Gastroesophageal sphincter (tissue), 3 donors: ENCODE data around the gene ETS2.

ENCODE experiments used
- POLR2A ChIP-seq, 2 donors: fragments of 450-650 bp; IDR thresholded peaks; one replicate each; pipeline ENCODE4 v1.6.1; 2017; ENCODE audit warnings: antibody characterized with exemption in 2 of 2, mild to moderate bottlenecking in 2 of 2, moderate library complexity in 1 of 2
- TF ChIP-seq, protein P1 (sequence below), 4 experiments: fragments of 200-600 bp in 2 of 4; fragments of 450-650 bp in 2 of 4; sonication (generic) in 1 of 4; IDR thresholded peaks; one replicate each; pipeline ENCODE4 v1.5.1; 2017 to 2019; ENCODE audit warnings: antibody characterized with exemption in 4 of 4, mild to moderate bottlenecking in 2 of 4, moderate library complexity in 2 of 4

DNA sequence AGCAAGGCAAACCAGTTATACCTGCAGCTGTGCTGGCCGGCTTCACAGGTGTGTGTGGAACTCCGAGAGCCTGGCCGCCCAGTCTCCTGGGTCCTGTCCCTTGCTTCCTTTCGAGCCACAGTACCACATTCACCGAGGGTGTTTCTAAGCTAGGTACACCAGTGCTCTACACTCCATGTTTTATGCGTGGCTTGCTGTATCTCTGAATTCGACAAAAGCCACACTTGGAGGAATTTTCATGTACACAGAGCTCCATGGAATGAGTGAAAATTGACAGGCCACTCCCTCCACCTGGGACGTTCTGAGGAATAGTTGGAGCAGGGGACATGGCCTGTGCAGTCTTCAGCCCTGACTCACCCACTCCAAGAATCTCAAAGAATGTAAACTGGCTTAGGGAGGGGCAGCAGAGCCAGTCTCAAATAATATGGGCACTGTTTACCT, 14.0 kb downstream of the ETS2 start:
- no peak for TF ChIP-seq POLR2A (IDR thresholded peaks at IDR 0.05)
- TF ChIP-seq, protein P1, sequence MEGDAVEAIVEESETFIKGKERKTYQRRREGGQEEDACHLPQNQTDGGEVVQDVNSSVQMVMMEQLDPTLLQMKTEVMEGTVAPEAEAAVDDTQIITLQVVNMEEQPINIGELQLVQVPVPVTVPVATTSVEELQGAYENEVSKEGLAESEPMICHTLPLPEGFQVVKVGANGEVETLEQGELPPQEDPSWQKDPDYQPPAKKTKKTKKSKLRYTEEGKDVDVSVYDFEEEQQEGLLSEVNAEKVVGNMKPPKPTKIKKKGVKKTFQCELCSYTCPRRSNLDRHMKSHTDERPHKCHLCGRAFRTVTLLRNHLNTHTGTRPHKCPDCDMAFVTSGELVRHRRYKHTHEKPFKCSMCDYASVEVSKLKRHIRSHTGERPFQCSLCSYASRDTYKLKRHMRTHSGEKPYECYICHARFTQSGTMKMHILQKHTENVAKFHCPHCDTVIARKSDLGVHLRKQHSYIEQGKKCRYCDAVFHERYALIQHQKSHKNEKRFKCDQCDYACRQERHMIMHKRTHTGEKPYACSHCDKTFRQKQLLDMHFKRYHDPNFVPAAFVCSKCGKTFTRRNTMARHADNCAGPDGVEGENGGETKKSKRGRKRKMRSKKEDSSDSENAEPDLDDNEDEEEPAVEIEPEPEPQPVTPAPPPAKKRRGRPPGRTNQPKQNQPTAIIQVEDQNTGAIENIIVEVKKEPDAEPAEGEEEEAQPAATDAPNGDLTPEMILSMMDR (IDR thresholded peaks at IDR 0.05), result no peak
